Upper lobe of left lung (tissue), 4 donors: ENCODE results near the gene DMRTC2.

Experiments
- CTCF ChIP-seq, 6 experiments: fragments of 450-650 bp in 4 of 6; fragments of 200-600 bp in 2 of 6; sonication (generic) in 2 of 6; IDR thresholded peaks; one replicate each; pipeline ENCODE4 v1.5.1; 2016 to 2019; ENCODE audit warnings: antibody characterized with exemption in 6 of 6
- EP300 ChIP-seq, 4 donors: sonication (generic); formaldehyde crosslinking; IDR thresholded peaks; one replicate each; pipeline ENCODE4 v1.5.1; 2017; ENCODE audit warnings: antibody characterized with exemption in 4 of 4, control low read depth in 2 of 4
- POLR2A ChIP-seq, 4 donors: fragments of 450-650 bp; IDR thresholded peaks; one replicate each; pipeline ENCODE4 v1.5.1; 2016 to 2017; ENCODE audit warnings: antibody characterized with exemption in 4 of 4, mild to moderate bottlenecking in 2 of 4

GRCh38 chr19:41845001-41845050, at the start of gene DMRTC2:
- no peak for TF ChIP-seq CTCF (IDR thresholded peaks at IDR 0.05)
- TF ChIP-seq POLR2A (IDR thresholded peaks at IDR 0.05), result no peak
- TF ChIP-seq EP300 (IDR thresholded peaks at IDR 0.05), result no peak
